Nephron progenitor cell (in vitro differentiated cells): Measurements from ENCODE around the gene IGF2R.

Source experiments
- DNase-seq: peaks from one replicate; pipeline ENCODE4 v3.0.0; 2021
- H3K27ac Mint-ChIP-seq: 2 replicates; pipeline ENCODE4 v1.8.0; 2021; ENCODE audit warnings: mild to moderate bottlenecking, moderate library complexity, mixed read lengths
- H3K27me3 Mint-ChIP-seq: 2 replicates; pipeline ENCODE4 v1.8.0; 2021; ENCODE audit warnings: mild to moderate bottlenecking, low read depth, mixed read lengths; ENCODE audit not compliant: poor library complexity
- H3K36me3 Mint-ChIP-seq: 2 replicates; pipeline ENCODE4 v1.8.0; 2021; ENCODE audit warnings: low read depth, mixed read lengths
- H3K4me1 Mint-ChIP-seq: 2 replicates; pipeline ENCODE4 v1.8.0; 2021; ENCODE audit warnings: mixed read lengths
- H3K4me3 Mint-ChIP-seq: 2 replicates; pipeline ENCODE4 v1.8.0; 2021; ENCODE audit warnings: mild to moderate bottlenecking, moderate library complexity, mixed read lengths
- H3K9me3 Mint-ChIP-seq: 2 replicates; pipeline ENCODE4 v1.8.0; 2021; ENCODE audit warnings: mild to moderate bottlenecking, moderate library complexity, mixed read lengths
- TF ChIP-seq, protein P1 (sequence below): fragments of 200-600 bp; sonication (generic); IDR thresholded peaks from 2 replicates; pipeline ENCODE4 v1.5.0; 2021; ENCODE audit warnings: antibody characterized with exemption

The IGF2R gene

DNA sequence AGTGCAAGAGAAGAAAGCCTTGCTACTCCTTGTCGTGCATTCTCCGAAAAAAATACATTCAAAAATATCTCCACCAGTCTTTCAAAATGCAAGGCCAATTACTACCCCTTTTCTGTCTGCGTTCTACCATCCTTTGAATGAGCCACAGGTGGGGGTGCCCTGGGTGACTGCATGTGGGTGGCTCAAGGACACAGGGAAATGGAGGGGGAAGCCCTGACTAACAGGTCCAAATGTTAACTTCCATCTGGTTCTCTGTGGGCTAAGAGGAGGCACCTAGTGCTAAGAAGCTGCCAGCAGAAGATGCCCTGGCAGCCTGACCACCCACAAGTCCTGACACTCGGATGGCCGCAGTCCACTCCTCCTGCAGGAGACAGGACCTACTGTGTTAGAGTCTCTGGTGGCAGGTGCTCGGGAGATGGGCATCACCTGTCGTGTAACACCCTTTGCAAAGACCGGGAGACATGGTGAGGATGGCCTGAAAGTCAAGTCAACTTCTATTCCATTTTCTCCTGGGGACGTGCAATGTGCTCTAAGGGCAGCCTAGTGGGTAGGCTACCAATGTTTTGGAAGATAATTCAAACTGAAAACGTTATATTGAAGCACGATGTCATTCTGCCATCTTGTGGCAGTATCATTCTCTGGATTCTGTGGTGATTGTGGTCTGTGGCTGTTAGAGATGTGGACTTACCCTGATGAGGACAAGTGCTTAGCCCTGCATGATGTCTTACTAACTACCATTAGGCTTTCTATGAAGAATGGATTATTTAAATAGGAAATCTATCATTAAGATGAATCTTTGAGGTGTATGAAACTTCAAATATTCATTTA is 27.4 kb upstream of the IGF2R start:
- Mint-ChIP-seq H3K27me3 (peaks cover 16% of the 10 kb centered on the region), H3K9me3 (peaks cover 27% of the 10 kb centered on the region), H3K4me1 (no peaks in the 10 kb centered on the region), H3K36me3 (no peaks in the 10 kb centered on the region), H3K4me3 (no peak overlapping the region), H3K27ac (no peak overlapping the region)
- no peak for DNase-seq
- TF ChIP-seq, protein P1, sequence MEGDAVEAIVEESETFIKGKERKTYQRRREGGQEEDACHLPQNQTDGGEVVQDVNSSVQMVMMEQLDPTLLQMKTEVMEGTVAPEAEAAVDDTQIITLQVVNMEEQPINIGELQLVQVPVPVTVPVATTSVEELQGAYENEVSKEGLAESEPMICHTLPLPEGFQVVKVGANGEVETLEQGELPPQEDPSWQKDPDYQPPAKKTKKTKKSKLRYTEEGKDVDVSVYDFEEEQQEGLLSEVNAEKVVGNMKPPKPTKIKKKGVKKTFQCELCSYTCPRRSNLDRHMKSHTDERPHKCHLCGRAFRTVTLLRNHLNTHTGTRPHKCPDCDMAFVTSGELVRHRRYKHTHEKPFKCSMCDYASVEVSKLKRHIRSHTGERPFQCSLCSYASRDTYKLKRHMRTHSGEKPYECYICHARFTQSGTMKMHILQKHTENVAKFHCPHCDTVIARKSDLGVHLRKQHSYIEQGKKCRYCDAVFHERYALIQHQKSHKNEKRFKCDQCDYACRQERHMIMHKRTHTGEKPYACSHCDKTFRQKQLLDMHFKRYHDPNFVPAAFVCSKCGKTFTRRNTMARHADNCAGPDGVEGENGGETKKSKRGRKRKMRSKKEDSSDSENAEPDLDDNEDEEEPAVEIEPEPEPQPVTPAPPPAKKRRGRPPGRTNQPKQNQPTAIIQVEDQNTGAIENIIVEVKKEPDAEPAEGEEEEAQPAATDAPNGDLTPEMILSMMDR: no peak

DNA sequence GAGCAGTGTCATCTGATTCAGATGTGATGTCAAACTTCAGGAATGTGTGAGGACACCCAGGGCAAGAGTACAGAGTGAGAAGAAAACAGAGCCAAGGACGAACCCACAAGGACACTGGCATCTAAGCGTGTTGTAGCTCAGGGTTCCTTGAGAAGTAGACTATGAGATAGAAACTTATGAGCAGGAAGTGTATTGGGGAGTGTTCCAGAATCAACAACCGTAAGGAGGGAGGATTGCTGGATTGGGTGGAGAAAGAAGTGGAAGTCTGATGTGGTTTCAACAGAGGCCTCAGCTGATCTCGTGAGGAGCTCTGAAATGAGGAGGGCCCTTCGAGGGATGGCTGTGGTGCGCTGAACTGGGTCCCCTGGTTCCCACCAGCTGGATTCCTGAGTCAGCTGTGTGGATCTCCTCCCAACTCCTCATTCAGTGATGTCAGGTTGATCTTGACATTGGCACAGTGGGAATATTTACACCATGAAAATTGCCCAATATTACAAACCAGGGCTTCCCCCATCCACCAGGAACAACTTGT is 25.7 kb upstream of the IGF2R start:
- H3K4me3 Mint-ChIP-seq: no peak overlapping the region

DNA sequence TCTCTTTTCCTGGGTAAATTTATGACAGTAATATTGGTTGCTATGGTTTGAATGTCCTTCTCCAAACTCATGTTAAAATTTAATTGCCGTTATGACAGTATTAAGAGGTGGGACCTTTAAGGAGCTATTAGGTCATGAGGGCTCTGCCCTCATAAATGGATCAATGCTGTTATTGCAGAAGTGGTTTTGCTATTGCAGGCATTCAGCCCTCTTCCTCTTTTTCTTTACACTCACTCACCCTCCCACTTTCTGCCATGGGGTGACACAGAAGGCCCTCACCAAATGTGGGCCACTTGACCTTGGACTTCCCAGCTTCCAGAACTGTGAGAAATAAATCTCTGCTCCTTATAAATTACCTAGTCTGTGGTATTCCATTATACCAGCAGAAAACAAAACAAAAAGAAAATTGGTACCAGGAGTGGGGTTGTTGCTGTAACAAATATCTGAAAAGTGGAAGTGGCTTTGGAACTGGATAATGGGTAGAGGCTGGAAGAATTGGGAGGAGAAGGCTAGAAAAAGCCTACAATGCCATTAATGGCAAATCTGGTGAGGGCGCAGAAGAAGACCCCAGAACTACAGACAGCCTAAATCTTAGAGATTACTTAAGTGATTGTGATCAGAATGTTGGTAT is 24.8 kb upstream of the IGF2R start:
- Mint-ChIP-seq H3K36me3 (no peaks in the 10 kb centered on the region), H3K4me1 (no peaks in the 10 kb centered on the region), H3K4me3 (no peak overlapping the region), H3K27ac (no peak overlapping the region), H3K27me3 (peaks cover 13% of the 10 kb centered on the region), H3K9me3 (peaks cover 27% of the 10 kb centered on the region)
- TF ChIP-seq, protein P1: no peak
- DNase-seq: no peak

More for the DNA sequence above, 25.7 kb upstream of the IGF2R start:
- H3K27ac Mint-ChIP-seq: no peak overlapping the region
- H3K36me3 Mint-ChIP-seq: no peaks in the 10 kb centered on the region
- TF ChIP-seq, protein P1: no peak
- DNase-seq: no peak
- peaks cover 27% of the 10 kb centered on the region for H3K9me3 Mint-ChIP-seq
- no peaks in the 10 kb centered on the region for H3K4me1 Mint-ChIP-seq
- H3K27me3 Mint-ChIP-seq: peaks cover 16% of the 10 kb centered on the region

DNA sequence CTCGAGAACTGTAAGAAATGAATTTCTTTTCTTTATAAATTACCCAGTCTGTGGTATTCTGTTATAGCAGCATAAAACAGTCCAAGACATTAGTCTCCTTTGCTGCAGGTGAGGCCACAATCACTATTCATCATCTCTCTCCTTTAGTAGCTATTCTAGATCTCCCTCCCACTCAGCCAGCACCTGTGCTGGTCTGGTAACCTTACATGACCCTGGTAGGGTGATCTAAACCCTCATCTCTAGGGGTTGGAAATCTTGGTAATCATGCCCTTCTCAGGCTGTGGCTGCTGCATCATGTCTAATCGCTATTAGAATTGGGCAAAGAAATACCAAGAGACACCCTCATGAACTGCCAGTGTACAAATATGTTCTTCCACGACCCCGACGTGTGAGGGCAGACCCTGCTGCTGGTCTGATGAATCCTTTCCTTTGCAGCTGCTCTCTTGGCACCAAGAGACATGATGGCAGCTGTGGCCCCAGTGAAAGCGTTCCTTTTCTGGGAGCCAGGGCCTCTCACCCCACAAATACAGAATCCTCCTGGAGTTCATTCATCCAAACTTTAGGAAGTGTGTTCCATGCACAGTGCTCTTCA is 23.0 kb upstream of the IGF2R start:
- H3K36me3 Mint-ChIP-seq: no peaks in the 10 kb centered on the region
- H3K27me3 Mint-ChIP-seq: peaks cover 16% of the 10 kb centered on the region
- H3K4me3 Mint-ChIP-seq: no peak overlapping the region
- TF ChIP-seq, protein P1: no peak
- DNase-seq: no peak
- no peak overlapping the region for H3K27ac Mint-ChIP-seq
- peaks cover 1% of the 10 kb centered on the region for H3K4me1 Mint-ChIP-seq
- H3K9me3 Mint-ChIP-seq: peaks cover 27% of the 10 kb centered on the region

DNA sequence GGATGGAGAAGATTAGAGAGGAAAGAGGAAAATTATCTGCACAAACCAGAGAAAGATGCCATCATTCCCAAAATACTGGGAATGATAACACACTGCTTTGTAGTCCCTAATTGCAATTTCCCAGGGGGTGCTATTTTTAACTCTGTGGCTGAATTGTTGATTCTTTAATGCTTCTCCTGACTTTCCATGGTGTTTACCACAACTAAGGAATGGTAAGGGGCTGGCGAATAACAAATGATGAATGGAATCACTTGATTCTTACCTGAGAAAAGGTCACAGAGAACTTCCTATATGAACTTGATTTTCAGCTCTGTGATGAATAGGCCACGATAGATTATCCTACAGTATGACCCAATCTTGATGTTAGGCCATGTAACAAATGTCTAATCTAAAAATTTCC is 22.0 kb upstream of the IGF2R start:
- Mint-ChIP-seq H3K9me3 (peaks cover 27% of the 10 kb centered on the region), H3K27ac (no peak overlapping the region), H3K27me3 (peaks cover 16% of the 10 kb centered on the region), H3K4me1 (peaks cover 11% of the 10 kb centered on the region), H3K4me3 (no peak overlapping the region), H3K36me3 (no peaks in the 10 kb centered on the region)
- TF ChIP-seq, protein P1: no peak
- DNase-seq: no peak
